ENCODE measurements around the gene CCDC88C. TPM values are rescaled to one million over a fixed set of nuclear protein-coding genes. Genes with fewer than 3 reads are reported as not detected.

The CCDC88C gene
- total RNA-seq, 2 donors from 2014 or later, result 98.8 to 113 TPM

DNA sequence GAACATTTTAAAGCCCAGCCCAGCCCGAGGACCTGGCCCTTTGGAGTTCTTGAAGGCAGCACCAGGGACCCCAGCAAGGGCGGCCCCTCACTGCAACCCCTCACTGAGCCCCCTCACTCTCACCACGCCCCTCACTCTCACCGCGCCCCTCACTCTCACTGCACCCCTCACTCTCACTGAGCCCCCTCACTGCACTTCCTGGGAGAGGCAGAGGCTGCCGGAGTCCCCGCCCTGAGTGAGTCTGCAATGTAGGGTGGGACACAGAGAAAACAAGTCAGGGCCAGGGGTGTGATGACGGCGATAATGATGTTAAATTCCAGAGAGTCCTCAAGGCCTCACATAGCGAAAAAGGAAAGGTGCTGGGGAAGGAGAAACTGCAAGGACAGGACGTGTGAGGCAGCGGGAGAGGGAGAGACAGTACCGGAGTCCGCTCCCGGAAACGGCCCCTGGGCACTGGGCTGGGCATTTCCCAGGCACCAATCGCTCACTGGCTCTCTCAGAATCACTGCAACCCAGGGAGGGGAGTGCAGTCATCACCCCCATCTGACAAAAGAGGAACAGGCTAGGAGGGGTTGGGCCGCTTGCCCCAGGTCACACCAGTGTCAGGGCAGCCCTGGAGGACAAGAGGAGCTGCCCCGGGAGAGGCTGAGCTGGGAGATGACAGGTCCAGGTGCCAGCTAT is 24.9 kb downstream of the CCDC88C start:
- DNase-seq (ENCODE audit: low spot score in 2 of 2) (no peak), ATAC-seq (no peak)
- Mint-ChIP-seq H3K27ac (peak overlapping the region; percentile 69 to 86), H3K9me3 (no peaks in the 10 kb centered on the region), H3K36me3 (peaks cover 0 to 14% of the 10 kb centered on the region in 2 donors)

DNA sequence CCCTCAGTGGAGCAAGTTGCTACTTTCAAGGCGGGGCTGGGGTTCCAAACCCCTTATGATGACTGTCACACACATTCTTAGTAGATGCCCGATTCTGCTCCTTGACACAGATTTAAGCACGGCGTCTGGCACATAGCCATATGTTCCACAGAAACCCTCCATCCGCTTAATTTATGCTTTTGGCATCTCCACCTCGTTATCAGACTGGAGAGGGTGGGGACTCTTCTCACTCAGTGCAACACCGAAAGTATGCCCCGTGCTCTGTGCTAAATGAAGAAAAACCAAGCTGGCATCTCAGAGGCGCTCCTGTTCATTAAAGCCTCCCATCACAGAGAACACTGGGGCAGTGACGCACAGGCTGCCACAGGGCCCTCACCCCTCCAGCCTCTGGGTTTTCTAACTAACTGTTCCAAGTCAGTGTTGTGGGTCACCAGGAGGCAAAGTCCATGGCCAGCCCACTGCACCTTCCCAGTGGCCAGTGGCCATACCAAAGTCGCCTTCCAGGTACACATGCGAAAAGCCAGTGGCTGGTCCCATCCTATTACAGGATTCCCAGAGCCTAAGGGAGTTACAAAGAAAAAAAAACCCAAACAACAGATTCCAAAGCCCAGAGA is 27.3 kb downstream of the CCDC88C start:
- Mint-ChIP-seq H3K9me3 (no peaks in the 10 kb centered on the region), H3K27ac (peak overlapping the region; percentile 69 to 81), H3K36me3 (peaks cover 0 to 11% of the 10 kb centered on the region in 2 donors)
- ATAC-seq (no peak), DNase-seq (ENCODE audit: low spot score in 2 of 2) (no peak)

DNA sequence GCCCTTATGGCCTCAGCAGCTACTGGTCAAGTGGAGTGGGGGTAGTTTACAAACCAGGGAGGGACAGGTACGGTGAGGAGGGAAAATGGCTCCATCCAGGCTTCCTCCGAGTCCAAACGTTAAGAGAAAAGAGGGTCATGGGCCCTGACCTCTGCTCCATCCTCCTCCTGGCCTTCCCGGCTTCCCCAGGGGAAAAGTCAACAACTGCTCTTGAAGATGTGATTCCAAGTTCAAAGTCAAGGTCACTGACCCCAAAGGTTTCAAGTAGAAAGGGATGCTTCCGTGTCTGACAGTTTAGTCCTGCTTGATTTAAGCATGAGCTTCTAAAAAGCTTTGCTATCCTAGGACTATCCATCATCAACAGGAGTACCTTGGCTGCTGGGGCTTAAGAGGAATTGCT is 28.5 kb downstream of the CCDC88C start:
- H3K27ac Mint-ChIP-seq, result peak overlapping the region; percentile 44 to 56
- ATAC-seq (no peak), DNase-seq (ENCODE audit: low spot score in 2 of 2) (no peak)
- no peaks in the 10 kb centered on the region for H3K9me3 Mint-ChIP-seq
- peaks cover 0 to under 1% of the 10 kb centered on the region in 2 donors for H3K36me3 Mint-ChIP-seq

DNA sequence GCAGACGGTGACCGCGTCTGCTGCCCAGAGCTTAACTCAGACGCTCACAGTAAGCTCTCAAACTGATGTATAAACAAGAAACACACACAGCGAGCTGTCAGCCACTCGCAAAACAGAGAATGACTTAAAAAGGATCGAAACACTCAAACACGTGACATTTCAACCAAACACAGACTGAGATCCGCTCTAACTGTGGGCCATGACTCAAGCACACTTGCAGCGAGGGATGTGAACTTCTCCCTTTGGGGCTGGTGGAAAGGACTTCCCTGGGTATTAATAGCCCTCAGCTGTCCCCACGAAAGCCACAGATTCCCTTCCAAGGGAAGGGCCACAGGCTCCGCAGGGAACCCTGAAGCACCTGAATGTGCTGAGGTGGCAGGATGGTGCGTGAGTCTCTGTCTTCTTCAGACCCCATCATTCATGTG is 29.1 kb downstream of the CCDC88C start:
- no peak for DNase-seq (ENCODE audit: low spot score in 2 of 2)
- peak; percentile 90 for ATAC-seq
- no peaks in the 10 kb centered on the region for H3K36me3 Mint-ChIP-seq

DNA sequence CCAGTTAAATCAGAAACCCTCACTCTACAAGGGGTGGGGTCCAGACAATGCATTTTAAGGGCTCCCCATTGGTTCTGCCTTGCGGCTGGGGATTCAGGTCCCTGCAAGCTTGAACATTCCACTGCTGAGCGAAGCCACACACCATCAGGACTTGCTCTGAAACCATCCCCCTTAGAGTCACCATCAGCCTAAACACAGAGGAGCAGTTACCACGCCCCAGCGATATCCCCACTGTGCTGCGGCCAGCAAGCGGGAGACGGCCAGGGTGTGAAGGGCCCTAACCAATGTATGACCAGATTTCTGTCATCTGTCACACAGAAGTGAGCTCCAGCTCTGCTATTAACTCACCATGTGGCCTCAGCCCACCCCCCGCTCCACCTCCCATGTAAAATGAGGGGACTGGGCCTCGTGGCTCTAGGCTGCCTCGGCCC is 29.7 kb downstream of the CCDC88C start:
- DNase-seq (ENCODE audit: low spot score in 2 of 2), result no peak
- no peaks in the 10 kb centered on the region for H3K9me3 Mint-ChIP-seq
- H3K27ac Mint-ChIP-seq, result peak overlapping the region; percentile 44 to 56
- H3K36me3 Mint-ChIP-seq, result peaks cover 0 to 2% of the 10 kb centered on the region in 2 donors
- no peak for ATAC-seq

More for the DNA sequence above, 29.1 kb downstream of the CCDC88C start:
- H3K9me3 Mint-ChIP-seq, result no peaks in the 10 kb centered on the region
- H3K27ac Mint-ChIP-seq, result peak overlapping the region; percentile 44 to 56

DNA sequence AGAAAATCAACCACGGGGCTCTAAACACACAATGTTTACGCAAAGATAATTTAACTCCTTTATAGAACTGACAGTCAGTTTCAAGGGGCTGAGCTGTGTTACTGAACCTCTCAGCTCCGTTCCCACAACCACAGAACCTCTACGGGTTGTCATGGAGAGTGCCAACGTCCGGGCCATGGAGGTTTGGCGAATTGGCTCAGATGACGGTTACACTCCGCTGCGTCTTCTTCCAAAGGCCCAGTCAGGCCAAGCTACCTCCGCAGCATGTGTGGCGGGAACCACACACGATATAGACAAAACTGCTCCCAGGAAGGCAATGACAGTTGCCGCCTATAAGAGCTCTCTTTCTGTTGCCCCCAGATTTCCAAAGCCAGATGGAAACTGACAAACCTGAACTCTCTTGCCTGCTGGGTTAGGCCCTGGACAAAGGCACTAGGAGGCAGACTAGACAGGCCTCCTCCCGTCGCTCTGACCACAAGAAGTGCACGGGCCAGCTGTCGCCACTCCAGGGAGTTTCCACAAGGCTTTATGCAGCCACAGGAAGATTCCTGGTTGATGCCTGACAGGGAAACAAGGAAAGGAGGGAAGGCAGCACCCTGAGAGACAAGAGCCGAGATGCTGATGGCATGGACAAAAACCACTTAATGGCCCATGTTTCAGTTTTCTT is 30.3 kb downstream of the CCDC88C start:
- peak overlapping the region in 1 of 2 donors; percentile 56 for H3K27ac Mint-ChIP-seq
- DNase-seq (ENCODE audit: low spot score in 2 of 2), result no peak
- peaks cover 0 to under 1% of the 10 kb centered on the region in 2 donors for H3K9me3 Mint-ChIP-seq
- ATAC-seq, result no peak
- peaks cover 0 to 9% of the 10 kb centered on the region in 2 donors for H3K36me3 Mint-ChIP-seq

DNA sequence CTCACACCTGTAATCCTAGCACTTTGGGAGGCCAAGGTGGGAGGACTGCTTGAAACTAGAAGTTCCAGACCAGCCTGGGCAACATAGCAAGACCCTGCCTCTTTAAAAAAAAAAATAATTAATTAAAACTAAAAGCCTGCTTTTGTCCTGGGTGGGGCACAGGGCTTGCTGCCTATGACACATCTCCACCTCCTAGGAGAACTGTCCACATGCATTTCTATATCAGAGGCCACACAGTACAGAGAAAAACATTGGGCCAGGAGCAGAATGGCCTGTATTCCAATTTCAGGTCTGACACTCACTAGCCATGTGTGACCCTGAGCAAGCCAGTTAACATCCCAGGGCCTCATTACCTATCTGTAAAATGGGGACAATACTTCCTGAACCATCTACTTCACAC is 31.9 kb downstream of the CCDC88C start:
- peaks cover 0 to 20% of the 10 kb centered on the region in 2 donors for H3K36me3 Mint-ChIP-seq
- ATAC-seq (no peak), DNase-seq (ENCODE audit: low spot score in 2 of 2) (no peak)
- peak overlapping the region in 1 of 2 donors; percentile 22 for H3K27ac Mint-ChIP-seq
- peaks cover 0 to 9% of the 10 kb centered on the region in 2 donors for H3K9me3 Mint-ChIP-seq

DNA sequence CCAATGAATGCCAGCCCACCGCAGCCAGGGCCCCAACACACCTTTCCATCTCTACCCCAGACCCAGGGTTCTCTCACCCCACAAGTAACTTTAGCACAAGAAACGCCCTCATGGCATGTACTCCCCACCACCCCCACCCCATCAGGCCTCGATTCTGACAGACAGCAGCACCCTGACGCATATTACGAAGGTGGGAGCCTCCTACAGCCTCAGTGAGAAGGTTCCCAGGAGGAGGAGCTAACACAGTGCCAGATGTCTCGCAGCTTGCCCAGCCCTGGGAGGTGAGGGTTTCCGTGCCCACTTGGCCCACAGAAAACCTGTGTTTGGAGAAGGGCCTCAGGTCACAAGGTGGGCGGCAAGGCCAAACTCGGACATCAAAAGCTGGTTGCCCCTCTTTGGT is 32.4 kb downstream of the CCDC88C start:
- no peak for ATAC-seq

DNA sequence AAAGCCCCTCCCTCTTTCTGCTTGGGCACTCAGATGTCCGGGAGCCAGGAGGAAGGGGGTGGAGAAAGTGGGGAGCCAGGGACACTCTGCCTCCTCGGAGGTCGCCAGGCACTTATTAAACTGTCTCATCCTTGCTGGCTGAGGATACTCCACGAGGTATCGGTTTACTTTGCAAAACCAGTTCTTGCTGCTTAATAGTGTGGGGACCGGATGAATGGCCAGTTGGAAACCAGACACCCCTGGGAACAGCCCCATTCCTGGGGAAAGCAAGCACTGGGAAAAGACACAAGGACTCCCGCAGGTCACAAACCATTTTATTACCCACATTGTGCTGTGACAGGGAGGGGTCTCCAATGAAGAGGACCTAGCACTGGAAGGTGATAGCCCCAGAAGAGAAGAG is 34.2 kb downstream of the CCDC88C start:
- ATAC-seq, result no peak
- peaks cover 0 to 9% of the 10 kb centered on the region in 2 donors for H3K9me3 Mint-ChIP-seq
- peaks cover 0 to 20% of the 10 kb centered on the region in 2 donors for H3K36me3 Mint-ChIP-seq
- no peak for DNase-seq (ENCODE audit: low spot score in 2 of 2)
- peak overlapping the region in 1 of 2 donors; percentile 96 for H3K27ac Mint-ChIP-seq

More for the DNA sequence above, 32.4 kb downstream of the CCDC88C start:
- H3K27ac Mint-ChIP-seq, result peak overlapping the region; percentile 36 to 84
- DNase-seq (ENCODE audit: low spot score in 2 of 2), result no peak
- peaks cover 0 to 20% of the 10 kb centered on the region in 2 donors for H3K36me3 Mint-ChIP-seq
- peaks cover 0 to 9% of the 10 kb centered on the region in 2 donors for H3K9me3 Mint-ChIP-seq

DNA sequence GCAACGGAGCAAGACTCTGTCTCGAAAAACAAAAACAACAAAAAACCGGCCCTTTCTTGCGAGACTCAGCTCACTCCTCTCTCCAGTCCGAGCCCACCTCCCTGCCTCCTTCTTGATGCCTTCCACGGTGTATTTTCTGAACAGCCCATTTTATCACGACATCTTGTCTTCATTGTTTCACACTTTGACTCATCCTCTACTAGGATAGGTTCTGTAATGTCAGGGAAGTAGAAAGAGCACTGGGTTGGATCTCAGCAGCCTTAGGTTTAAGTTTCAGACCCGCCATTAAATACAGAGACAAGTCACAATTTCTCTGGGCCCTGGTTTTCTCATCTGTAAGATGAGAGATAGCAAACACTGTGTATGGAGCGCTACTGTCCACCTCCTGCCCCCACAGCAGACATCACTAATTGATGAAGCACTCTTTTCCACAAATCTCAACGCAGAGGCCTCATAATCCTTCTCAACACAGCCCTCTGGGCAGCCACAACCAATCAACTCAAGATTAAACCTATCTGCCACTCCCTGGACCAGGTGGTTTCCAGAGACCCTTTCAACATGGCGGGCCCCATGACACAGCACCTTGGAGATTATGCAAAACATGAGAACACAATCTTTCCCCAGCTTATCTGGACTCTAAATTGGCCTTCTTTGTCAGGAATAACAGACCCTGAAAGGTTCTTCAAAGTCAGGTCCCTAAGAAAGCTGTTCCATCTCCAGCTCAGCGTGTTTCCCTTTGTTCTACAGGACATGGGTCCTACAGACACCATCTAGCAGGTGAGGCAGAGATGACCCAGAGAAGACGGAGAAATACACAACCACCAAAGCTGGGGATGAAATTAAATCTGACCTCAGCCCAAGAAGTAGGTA is 35.6 kb downstream of the CCDC88C start:
- Mint-ChIP-seq H3K27ac (peak overlapping the region; percentile 67 to 96), H3K36me3 (peaks cover 0 to 20% of the 10 kb centered on the region in 2 donors), H3K9me3 (peaks cover 0 to 9% of the 10 kb centered on the region in 2 donors)
- ATAC-seq, result peak; percentile 13 to 24
- no peak for DNase-seq (ENCODE audit: low spot score in 2 of 2)

DNA sequence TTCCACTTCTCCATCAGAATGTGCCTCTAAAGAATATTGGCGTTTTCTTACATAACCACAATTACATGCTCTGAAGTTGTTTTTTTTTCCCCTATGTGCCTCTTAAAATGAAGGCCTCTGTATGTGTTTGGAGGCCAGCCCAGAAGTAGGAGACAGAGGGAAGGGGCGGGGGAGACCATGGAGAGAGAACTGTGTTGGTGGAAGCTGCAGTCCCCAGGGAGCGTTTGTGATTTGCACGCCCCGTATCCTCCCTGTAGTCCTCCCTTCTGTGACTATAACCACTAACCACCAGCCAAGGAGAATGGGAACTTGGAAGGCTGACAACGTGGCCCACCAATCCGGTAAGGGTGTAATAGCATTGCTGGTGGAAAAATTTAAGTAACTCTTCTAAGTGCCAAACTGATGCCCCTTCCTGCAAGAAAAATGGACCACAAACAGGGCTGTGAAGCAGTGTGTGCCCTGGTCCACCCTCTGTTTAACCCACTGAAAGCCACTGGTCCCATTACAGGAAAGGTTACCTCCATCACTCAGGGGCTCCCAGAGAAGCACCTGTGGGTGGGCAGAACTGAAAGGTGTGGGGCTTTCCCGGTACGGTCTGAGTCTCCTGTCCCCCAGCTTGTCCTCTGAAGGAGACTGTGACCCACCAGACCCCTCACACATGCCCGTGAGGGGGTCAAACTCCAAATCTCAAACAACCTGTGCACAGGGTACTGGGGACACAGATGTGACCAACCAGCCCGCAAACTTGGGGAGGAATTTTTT is 36.8 kb downstream of the CCDC88C start:
- H3K36me3 Mint-ChIP-seq, result peaks cover 0 to 20% of the 10 kb centered on the region in 2 donors
- DNase-seq (ENCODE audit: low spot score in 2 of 2), result no peak
- H3K27ac Mint-ChIP-seq, result peak overlapping the region; percentile 38 to 67
- ATAC-seq, result no peak
- peaks cover 0 to 9% of the 10 kb centered on the region in 2 donors for H3K9me3 Mint-ChIP-seq

DNA sequence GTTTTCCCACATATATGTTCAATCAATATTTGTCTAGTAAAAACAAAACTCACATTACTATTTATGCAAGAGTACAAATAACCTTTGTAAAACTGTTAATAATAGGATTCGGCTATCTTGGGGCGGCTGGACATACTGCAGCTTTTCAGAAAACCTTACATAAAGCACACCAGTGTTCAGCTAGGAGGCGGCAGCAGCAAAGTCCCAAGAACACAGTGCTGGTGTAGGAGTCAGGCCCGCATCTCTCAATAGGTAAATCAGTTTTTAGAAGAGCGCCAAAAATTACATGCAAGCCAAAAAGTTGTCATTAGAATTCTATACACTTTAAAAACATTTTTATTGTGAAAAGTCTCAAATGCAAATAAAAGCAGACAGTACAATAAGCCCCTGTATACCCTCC is 37.5 kb downstream of the CCDC88C start:
- peaks cover 0 to 23% of the 10 kb centered on the region in 2 donors for H3K36me3 Mint-ChIP-seq
- no peak for ATAC-seq
- no peak overlapping the region for H3K27ac Mint-ChIP-seq
- H3K9me3 Mint-ChIP-seq, result peaks cover 0 to 9% of the 10 kb centered on the region in 2 donors
- no peak for DNase-seq (ENCODE audit: low spot score in 2 of 2)

DNA sequence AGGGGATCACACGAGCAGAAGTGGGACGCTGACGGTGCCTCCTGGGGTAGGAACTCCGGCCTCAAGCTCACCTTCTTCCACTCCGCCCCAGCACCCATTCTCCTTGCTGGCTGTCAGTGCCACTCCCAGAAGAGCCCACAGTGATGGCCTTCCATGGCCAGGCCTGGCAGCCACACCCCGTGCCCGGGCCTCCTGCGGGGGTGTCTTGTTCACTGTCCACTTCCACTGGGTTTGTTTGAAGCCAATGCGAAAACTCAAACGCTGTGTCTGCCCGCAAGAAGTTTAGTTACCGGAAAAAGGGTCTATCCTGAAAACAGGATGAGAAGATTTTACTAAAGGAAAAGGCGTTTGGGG is 38.1 kb downstream of the CCDC88C start:
- H3K36me3 Mint-ChIP-seq, result peaks cover 0 to 26% of the 10 kb centered on the region in 2 donors
- ATAC-seq, result no peak
- H3K27ac Mint-ChIP-seq, result no peak overlapping the region
- H3K9me3 Mint-ChIP-seq, result peaks cover 0 to 9% of the 10 kb centered on the region in 2 donors
- DNase-seq (ENCODE audit: low spot score in 2 of 2), result no peak

DNA sequence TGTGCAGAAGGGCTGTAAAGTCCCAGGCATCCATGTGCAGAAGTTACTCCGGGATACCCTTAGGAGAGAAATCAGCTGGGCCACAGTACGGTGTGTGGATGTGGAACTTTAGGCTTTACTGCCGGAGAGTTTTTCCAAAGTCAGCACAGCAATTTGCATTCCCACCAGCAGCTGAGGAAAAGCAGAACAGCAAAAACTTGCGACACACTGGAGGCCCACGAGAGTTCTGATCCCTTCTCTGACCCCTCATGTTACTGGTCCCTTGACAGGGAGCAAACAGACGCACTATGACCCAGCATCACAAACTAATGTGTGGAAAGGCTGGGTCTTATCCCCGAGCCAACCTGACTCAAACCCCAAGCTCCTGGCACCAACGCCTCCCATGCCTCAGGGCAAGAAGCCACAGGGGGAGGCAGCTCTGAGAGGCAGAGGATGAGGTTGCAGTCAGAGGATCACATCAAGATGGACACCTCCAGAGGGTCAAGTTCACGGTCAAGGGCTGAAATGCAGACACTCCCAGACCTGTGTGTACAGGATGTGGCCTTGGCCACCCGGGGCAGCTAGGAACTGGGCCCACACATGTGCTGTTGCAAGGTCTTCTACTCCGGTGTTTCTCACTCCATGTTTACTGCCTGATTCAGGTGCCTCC is 38.6 kb downstream of the CCDC88C start:
- ATAC-seq (no peak), DNase-seq (ENCODE audit: low spot score in 2 of 2) (no peak)
- peaks cover 0 to 9% of the 10 kb centered on the region in 2 donors for H3K9me3 Mint-ChIP-seq
- H3K27ac Mint-ChIP-seq, result peak overlapping the region; percentile 22 to 47
- peaks cover 0 to 26% of the 10 kb centered on the region in 2 donors for H3K36me3 Mint-ChIP-seq

Measured in activated naive CD4-positive, alpha-beta T cell treated with anti-CD3 and anti-CD28 coated beads, Interleukin-2, amount 50 U/mL, for 72 hours (primary cell).